ACC112 (cell line): Measurements from ENCODE around the gene PCDH1.

Experiments used
- H2AFZ ChIP-seq: fragments of 200-600 bp; sonication (generic); one replicate; pipeline ENCODE4 v1.6.0; 2017; ENCODE audit warnings: antibody characterized with exemption, low read length; ENCODE audit not compliant: unreplicated experiment
- H3K27ac ChIP-seq: fragments of 200-600 bp; sonication (generic); 2 replicates; pipeline ENCODE4 v1.5.1; 2014; ENCODE audit warnings: low read depth, mild to moderate bottlenecking, antibody characterized with exemption, low read length, moderate library complexity
- H3K27me3 ChIP-seq: fragments of 200-600 bp; sonication (generic); 2 replicates; pipeline ENCODE4 v1.6.1; 2014; ENCODE audit warnings: mild to moderate bottlenecking, antibody characterized with exemption, low read length, moderate library complexity, mixed read lengths; ENCODE audit not compliant: insufficient read depth
- H3K36me3 ChIP-seq: fragments of 200-600 bp; sonication (generic); 2 replicates; pipeline ENCODE4 v1.6.1; 2016; ENCODE audit warnings: mild to moderate bottlenecking, antibody characterized with exemption, low read length, moderate library complexity, mixed read lengths; ENCODE audit not compliant: insufficient read depth
- H3K4me1 ChIP-seq: fragments of 200-600 bp; sonication (generic); one replicate; pipeline ENCODE4 v1.6.1; 2016; ENCODE audit warnings: low read length, mixed read lengths; ENCODE audit not compliant: insufficient read depth, unreplicated experiment, control insufficient read depth
- H3K4me3 ChIP-seq: fragments of 200-600 bp; sonication (generic); 2 replicates; pipeline ENCODE4 v1.5.1; 2014; ENCODE audit warnings: mild to moderate bottlenecking, low read depth, low read length
- H3K79me2 ChIP-seq: fragments of 200-600 bp; sonication (generic); one replicate; pipeline ENCODE4 v1.6.0; 2016; ENCODE audit warnings: low read length; ENCODE audit not compliant: control insufficient read depth, unreplicated experiment, insufficient read depth

Gene PCDH1

DNA sequence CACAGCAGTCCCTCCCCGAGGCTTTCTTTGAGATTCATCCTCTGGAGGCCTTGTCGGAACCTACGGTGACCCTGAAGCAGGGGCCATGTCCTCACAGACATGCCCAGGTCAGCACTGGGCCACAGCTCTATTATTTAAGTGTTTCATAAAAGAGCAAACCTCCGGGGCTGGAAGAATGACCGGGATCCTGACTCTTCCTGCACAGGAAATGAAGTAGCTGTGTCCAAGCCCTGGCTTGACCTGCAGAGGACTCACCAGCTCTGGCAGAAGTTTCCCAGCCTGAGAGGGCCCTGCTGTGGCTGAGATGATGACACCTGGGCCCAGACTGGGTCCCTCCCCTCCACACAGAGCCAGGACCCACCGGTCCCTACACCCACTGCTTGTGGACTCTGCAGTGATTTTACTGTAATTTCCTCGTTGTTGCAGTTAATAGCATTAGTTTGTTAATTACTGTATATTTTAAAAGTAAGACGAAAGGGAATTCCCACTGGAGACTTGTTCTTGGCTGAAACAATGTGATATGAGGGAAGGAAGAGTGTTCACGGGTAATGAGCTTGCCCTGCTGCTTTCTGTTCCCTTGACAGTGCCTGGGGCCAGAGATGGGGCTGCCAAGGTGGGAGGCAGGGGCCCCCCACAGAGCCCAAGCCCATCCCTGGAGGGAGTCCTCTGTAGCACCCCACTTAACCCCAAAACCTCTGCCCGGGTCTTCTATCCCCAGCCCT, 72.2 kb downstream of the PCDH1 start:
- H3K27me3 ChIP-seq: peaks cover 88% of the 10 kb centered on the region
- H3K4me1 ChIP-seq: no peaks in the 10 kb centered on the region
- H3K27ac ChIP-seq: no peak overlapping the region
- no peaks in the 10 kb centered on the region for H3K36me3 ChIP-seq
- H3K4me3 ChIP-seq: no peak overlapping the region
- no peak overlapping the region for H2AFZ ChIP-seq
- no peaks in the 10 kb centered on the region for H3K79me2 ChIP-seq

DNA sequence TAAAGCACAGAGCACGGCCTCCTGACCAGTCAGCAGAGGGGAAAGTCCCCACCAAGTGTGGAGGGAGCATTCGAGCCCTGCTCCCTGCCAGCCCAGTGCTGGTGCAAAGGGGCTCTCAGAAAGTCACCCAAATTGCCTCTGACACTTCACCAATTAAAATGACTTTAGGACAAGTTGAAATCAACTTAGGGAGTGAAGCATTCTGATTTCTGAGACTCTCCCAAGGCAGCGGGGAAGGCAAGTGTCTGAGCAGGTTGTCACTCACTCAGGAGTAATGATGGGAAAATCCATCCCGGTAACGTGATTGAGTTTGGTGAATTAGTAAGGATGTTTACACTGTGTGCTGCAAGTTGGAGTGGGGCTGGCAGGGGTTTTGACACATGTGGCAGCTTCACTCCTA, 73.7 kb downstream of the PCDH1 start:
- Histone ChIP-seq H3K79me2 (no peaks in the 10 kb centered on the region), H3K4me1 (no peaks in the 10 kb centered on the region), H2AFZ (no peak overlapping the region), H3K36me3 (no peaks in the 10 kb centered on the region), H3K27me3 (peaks cover 86% of the 10 kb centered on the region), H3K4me3 (no peak overlapping the region), H3K27ac (no peak overlapping the region)
